Lung microvascular endothelial cell (primary cell): ENCODE measurements around the gene ZSCAN23. TPM values are rescaled to one million over a fixed set of nuclear protein-coding genes. Genes with fewer than 3 reads are reported as not detected.
"Not testable (repeated sequence)": the region's sequence is repeated elsewhere in the genome, so short reads cannot be mapped to it uniquely, and the experiment has no call there.

Experiments used
- DNase-seq, 2 donors: peaks; one replicate each; pipeline versions ENCODE4 v3.0.0 to v3.0.0-alpha.2; 2010; ENCODE audit warnings: low read depth in 2 of 2
- total RNA-seq: library from RNA; depleted of rRNA; stranded (reverse); fragments of >200 nt; gene quantifications from 2 replicates; pipeline ENCODE4 v1.2.1, GENCODE V29; 2014

Gene ZSCAN23
- total RNA-seq, result 0.20 and 0.65 TPM in 2 replicates

- peak; percentile 59 to 72 for DNase-seq
Measured at GRCh38 chr6:28443112-28443773, at the start of gene ZSCAN23. ZSCAN23 (minus strand) TSS chr6:28443491; CDS start chr6:28436266, 7,225 bp downstream.

- no peak for DNase-seq
Measured at GRCh38 chr6:28491984-28492317, 48.7 kb upstream of the ZSCAN23 start.

GRCh38 chr6:28490205-28490890 is 47.1 kb upstream of the ZSCAN23 start:
- DNase-seq, result peak; percentile 9 to 34

GRCh38 chr6:28489366-28490204 is 46.3 kb upstream of the ZSCAN23 start:
- peak; percentile 14 to 52 for DNase-seq

GRCh38 chr6:28488916-28489365 is 45.6 kb upstream of the ZSCAN23 start:
- peak; percentile 62 to 66 for DNase-seq

GRCh38 chr6:28486988-28487742 is 43.9 kb upstream of the ZSCAN23 start:
- DNase-seq, result no peak

- DNase-seq, result no peak
Measured at GRCh38 chr6:28486533-28486932, 43.2 kb upstream of the ZSCAN23 start.

- no peak for DNase-seq
Measured at GRCh38 chr6:28485482-28485881, 42.2 kb upstream of the ZSCAN23 start.

- DNase-seq, result no peak
Measured at GRCh38 chr6:28480253-28480932, 37.1 kb upstream of the ZSCAN23 start.

GRCh38 chr6:28478518-28478917 is 35.2 kb upstream of the ZSCAN23 start:
- no peak for DNase-seq

GRCh38 chr6:28474441-28475219 is 31.3 kb upstream of the ZSCAN23 start:
- DNase-seq, result peak; percentile 35 to 67

GRCh38 chr6:28469153-28469745 is 26.0 kb upstream of the ZSCAN23 start:
- not testable (repeated sequence) for DNase-seq

- no peak for DNase-seq
Measured at GRCh38 chr6:28468056-28468455, 24.8 kb upstream of the ZSCAN23 start.

GRCh38 chr6:28462401-28462800 is 19.1 kb upstream of the ZSCAN23 start:
- peak in 1 of 2 donors; percentile 5 for DNase-seq

GRCh38 chr6:28458568-28458967 is 15.3 kb upstream of the ZSCAN23 start:
- no peak for DNase-seq

- DNase-seq, result no peak
Measured at GRCh38 chr6:28449056-28449455, 5.8 kb upstream of the ZSCAN23 start.

GRCh38 chr6:28447512-28447906 is 4.2 kb upstream of the ZSCAN23 start:
- not testable (repeated sequence) for DNase-seq

- no peak for DNase-seq
Measured at GRCh38 chr6:28446818-28447511, 3.7 kb upstream of the ZSCAN23 start.

GRCh38 chr6:28444759-28445158 is 1.5 kb upstream of the ZSCAN23 start:
- not testable (repeated sequence) for DNase-seq
